Fibroblast of gingiva (primary cell): ENCODE results near the gene VPS37B.
"Not testable (repeated sequence)": the region's sequence is repeated elsewhere in the genome, so short reads cannot be mapped to it uniquely, and the experiment has no call there.

Source experiments
- DNase-seq: peaks from one replicate; pipeline ENCODE4 v3.0.0-alpha.2; 2011; ENCODE audit warnings: low read depth

VPS37B gene

GRCh38 chr12:122882908-122883558, 12.9 kb downstream of the VPS37B start:
- DNase-seq: no peak

GRCh38 chr12:122880668-122881067, 15.3 kb downstream of the VPS37B start:
- peak; percentile 52 for DNase-seq

- peak; percentile 18 for DNase-seq
These were observed 15.7 kb downstream of the VPS37B start for GRCh38 chr12:122880155-122880667.

GRCh38 chr12:122878780-122879612, 16.9 kb downstream of the VPS37B start:
- DNase-seq: no peak

- no peak for DNase-seq
These were observed 19.2 kb downstream of the VPS37B start for GRCh38 chr12:122876731-122877130.

- not testable (repeated sequence) for DNase-seq
These were observed 19.6 kb downstream of the VPS37B start for GRCh38 chr12:122876281-122876680.

- no peak for DNase-seq
These were observed 20.2 kb downstream of the VPS37B start for GRCh38 chr12:122875590-122876220.

- DNase-seq: no peak
These were observed 21.8 kb downstream of the VPS37B start for GRCh38 chr12:122874081-122874480.

GRCh38 chr12:122873540-122873939, 22.4 kb downstream of the VPS37B start:
- no peak for DNase-seq

GRCh38 chr12:122872815-122873361, 23.0 kb downstream of the VPS37B start:
- DNase-seq: no peak

GRCh38 chr12:122871851-122872780, 23.8 kb downstream of the VPS37B start:
- DNase-seq: peak; percentile 83

- peak; percentile 42 for DNase-seq
These were observed 24.9 kb downstream of the VPS37B start for GRCh38 chr12:122870867-122871664.

GRCh38 chr12:122870163-122870842, 25.6 kb downstream of the VPS37B start:
- DNase-seq: no peak

GRCh38 chr12:122869207-122869973, 26.5 kb downstream of the VPS37B start:
- DNase-seq: no peak

- no peak for DNase-seq
These were observed 27.3 kb downstream of the VPS37B start for GRCh38 chr12:122868471-122869177.

GRCh38 chr12:122867691-122868461, 28.0 kb downstream of the VPS37B start:
- DNase-seq: no peak

- no peak for DNase-seq
These were observed 28.8 kb downstream of the VPS37B start for GRCh38 chr12:122866950-122867607.
